Keratinocyte (primary cell): Measurements from ENCODE around the gene GDF9. TPM values are rescaled to one million over a fixed set of nuclear protein-coding genes. Genes with fewer than 3 reads are reported as not detected.
A peak's percentile ranks its signal among the peaks of the same experiment; 100 is the strongest.

Experiments
- DNase-seq: peaks from one replicate; pipeline ENCODE4 v3.0.0-alpha.2; 2011; ENCODE audit warnings: low read depth, missing footprints, low spot score
- FAIRE-seq: peaks from 2 replicates; lab custom pipeline; 2011; peaks lifted over from hg19 to GRCh38; lab: Jason Lieb, UNC
- H2AFZ ChIP-seq: 2 replicates; pipeline ENCODE4 v1.6.0; 2012; ENCODE audit warnings: low read length, control low read depth, inconsistent platforms; ENCODE audit not compliant: control insufficient read depth
- H3K27ac ChIP-seq: 2 replicates; pipeline ENCODE4 v1.5.1; 2011; ENCODE audit warnings: low read length; ENCODE audit not compliant: control insufficient read depth, insufficient read depth
- H3K27me3 ChIP-seq: 3 replicates; pipeline ENCODE4 v1.6.0; 2011; ENCODE audit warnings: low read length; ENCODE audit not compliant: control insufficient read depth, insufficient read depth; ENCODE audit errors: extremely low read depth
- H3K36me3 ChIP-seq, 2 experiments: 2 replicates in 1 of 2; 3 replicates in 1 of 2; pipeline ENCODE4 v1.5.1; 2011; ENCODE audit warnings: low read length in 2 of 2, mild to moderate bottlenecking in 1 of 2; ENCODE audit not compliant: control insufficient read depth in 2 of 2, insufficient read depth in 2 of 2; ENCODE audit errors: extremely low read depth in 1 of 2
- H3K4me1 ChIP-seq: 3 replicates; pipeline ENCODE4 v1.5.1; 2011; ENCODE audit warnings: low read length; ENCODE audit not compliant: control insufficient read depth, insufficient read depth; ENCODE audit errors: extremely low read depth
- H3K4me2 ChIP-seq: 3 replicates; pipeline ENCODE4 v1.6.0; 2011; ENCODE audit warnings: low read depth, low read length; ENCODE audit not compliant: control insufficient read depth, insufficient read depth; ENCODE audit errors: extremely low read depth
- H3K4me3 ChIP-seq, 3 experiments: fragments of 200-600 bp in 1 of 3; sonication (generic) in 1 of 3; 2 replicates in 2 of 3; 3 replicates in 1 of 3; pipeline ENCODE4 v1.5.1; 2011 to 2016; ENCODE audit warnings: low read length in 3 of 3, mild to moderate bottlenecking in 3 of 3, control low read depth in 2 of 3, inconsistent platforms in 1 of 3, low read depth in 1 of 3, mixed read lengths in 1 of 3, mixed run types in 1 of 3, moderate library complexity in 1 of 3; ENCODE audit not compliant: control insufficient read depth in 2 of 3, insufficient read depth in 2 of 3; ENCODE audit errors: extremely low read depth in 1 of 3
- H3K79me2 ChIP-seq: 2 replicates; pipeline ENCODE4 v1.6.0; 2012; ENCODE audit warnings: low read length; ENCODE audit not compliant: control insufficient read depth, insufficient read depth
- H3K9ac ChIP-seq: 3 replicates; pipeline ENCODE4 v1.6.0; 2011; ENCODE audit warnings: low read length; ENCODE audit not compliant: control insufficient read depth, insufficient read depth; ENCODE audit errors: extremely low read depth
- H3K9me1 ChIP-seq: 3 replicates; pipeline ENCODE4 v1.6.0; 2011; ENCODE audit warnings: low read length; ENCODE audit not compliant: control insufficient read depth, insufficient read depth; ENCODE audit errors: extremely low read depth
- H3K9me3 ChIP-seq: 2 replicates; pipeline ENCODE4 v1.5.1; 2012; ENCODE audit warnings: low read depth, low read length; ENCODE audit not compliant: control insufficient read depth
- H4K20me1 ChIP-seq: 3 replicates; pipeline ENCODE4 v1.6.0; 2011; ENCODE audit warnings: low read length; ENCODE audit not compliant: control insufficient read depth, insufficient read depth; ENCODE audit errors: extremely low read depth
- EZH2 ChIP-seq: IDR thresholded peaks from one replicate; pipeline ENCODE4 v1.6.1; 2012; ENCODE audit warnings: inconsistent platforms, mild to moderate bottlenecking, low read length, moderate library complexity
- dilution Hi-C: fragments of 300-500 bp; cut with MboI; formaldehyde crosslinking; loops from one replicate; pipeline ENCODE4 v1.7.0; 2020; ENCODE audit warnings: low sequenced_read_pairs; ENCODE audit not compliant: extremely low pct_ligation_motif_present
- polyA plus RNA-seq, 5 experiments: library from polyadenylated mRNA; depleted of rRNA in 3 of 5; stranded (reverse) in 3 of 5; stranded (forward) in 1 of 5; unstranded in 1 of 5; fragments of >200 nt; gene quantifications; 1 replicate in 1 of 5; 2 replicates in 3 of 5; 3 replicates in 1 of 5; pipeline versions ENCODE4 v1.2.1 to v1.2.3, GENCODE V29; 2011 to 2012; ENCODE audit warnings: missing spikeins in 2 of 5, low read depth in 1 of 5, low replicate concordance in 1 of 5
- TF ChIP-seq, protein P1 (sequence below), 3 experiments: IDR thresholded peaks in 1 of 3; conservative IDR thresholded peaks in 1 of 3; optimal IDR thresholded peaks in 1 of 3; 2 replicates in 2 of 3; 3 replicates in 1 of 3; pipeline versions ENCODE3 to v1.5.1; 2011; ENCODE audit warnings: low read length in 3 of 3, mild to moderate bottlenecking in 3 of 3, moderate library complexity in 2 of 3, control low read depth in 1 of 3, inconsistent platforms in 1 of 3; ENCODE audit not compliant: insufficient read depth in 2 of 3; ENCODE audit errors: extremely low read depth in 1 of 3

Gene GDF9
- polyA plus RNA-seq, 1 donor (not counting 4 experiments of a cell fraction or from before 2014, with no cell fraction given): 0.21 TPM

GRCh38 chr5:132814503-132815294 is 51.6 kb downstream of the GDF9 start:
- H3K4me3 ChIP-seq: no peak overlapping the region
- no peaks in the 10 kb centered on the region for H3K36me3 ChIP-seq
- H3K9ac ChIP-seq: no peak overlapping the region
- dilution Hi-C loops: no loop called here
- no peaks in the 10 kb centered on the region for H3K9me1 ChIP-seq
- H3K4me2 ChIP-seq: no peak overlapping the region
- H3K9me3 ChIP-seq: no peaks in the 10 kb centered on the region
- no peaks in the 10 kb centered on the region for H4K20me1 ChIP-seq
- no peaks in the 10 kb centered on the region for H3K79me2 ChIP-seq
- FAIRE-seq (no peak), DNase-seq (no peak)
- no peaks in the 10 kb centered on the region for H3K4me1 ChIP-seq
- peaks cover 39% of the 10 kb centered on the region for H3K27me3 ChIP-seq
- no peak for TF ChIP-seq EZH2
- TF ChIP-seq, protein P1, sequence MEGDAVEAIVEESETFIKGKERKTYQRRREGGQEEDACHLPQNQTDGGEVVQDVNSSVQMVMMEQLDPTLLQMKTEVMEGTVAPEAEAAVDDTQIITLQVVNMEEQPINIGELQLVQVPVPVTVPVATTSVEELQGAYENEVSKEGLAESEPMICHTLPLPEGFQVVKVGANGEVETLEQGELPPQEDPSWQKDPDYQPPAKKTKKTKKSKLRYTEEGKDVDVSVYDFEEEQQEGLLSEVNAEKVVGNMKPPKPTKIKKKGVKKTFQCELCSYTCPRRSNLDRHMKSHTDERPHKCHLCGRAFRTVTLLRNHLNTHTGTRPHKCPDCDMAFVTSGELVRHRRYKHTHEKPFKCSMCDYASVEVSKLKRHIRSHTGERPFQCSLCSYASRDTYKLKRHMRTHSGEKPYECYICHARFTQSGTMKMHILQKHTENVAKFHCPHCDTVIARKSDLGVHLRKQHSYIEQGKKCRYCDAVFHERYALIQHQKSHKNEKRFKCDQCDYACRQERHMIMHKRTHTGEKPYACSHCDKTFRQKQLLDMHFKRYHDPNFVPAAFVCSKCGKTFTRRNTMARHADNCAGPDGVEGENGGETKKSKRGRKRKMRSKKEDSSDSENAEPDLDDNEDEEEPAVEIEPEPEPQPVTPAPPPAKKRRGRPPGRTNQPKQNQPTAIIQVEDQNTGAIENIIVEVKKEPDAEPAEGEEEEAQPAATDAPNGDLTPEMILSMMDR (optimal IDR thresholded peaks at IDR 0.05 in 1 of 3, IDR thresholded peaks at IDR 0.05 in 1 of 3, conservative IDR thresholded peaks at IDR 0.05 in 1 of 3; ENCODE audit: extremely low read depth in 1 of 3, insufficient read depth in 2 of 3, low read length in 3 of 3): no peak
- H3K27ac ChIP-seq: no peak overlapping the region
- H2AFZ ChIP-seq: no peak overlapping the region

GRCh38 chr5:132813599-132814502 is 52.4 kb downstream of the GDF9 start:
- no peaks in the 10 kb centered on the region for H4K20me1 ChIP-seq
- H3K27me3 ChIP-seq: peaks cover 30% of the 10 kb centered on the region
- no peak for DNase-seq
- peak; percentile 95 for TF ChIP-seq EZH2
- TF ChIP-seq, protein P1 (optimal IDR thresholded peaks at IDR 0.05 in 1 of 3, IDR thresholded peaks at IDR 0.05 in 1 of 3, conservative IDR thresholded peaks at IDR 0.05 in 1 of 3; ENCODE audit: extremely low read depth in 1 of 3, insufficient read depth in 2 of 3, low read length in 3 of 3): no peak
- no peak for FAIRE-seq
- H3K27ac ChIP-seq: no peak overlapping the region
- dilution Hi-C loops: no loop called here
- no peaks in the 10 kb centered on the region for H3K9me1 ChIP-seq
- H3K9ac ChIP-seq: no peak overlapping the region
- no peaks in the 10 kb centered on the region for H3K36me3 ChIP-seq
- H3K9me3 ChIP-seq: no peaks in the 10 kb centered on the region
- no peaks in the 10 kb centered on the region for H3K4me1 ChIP-seq
- H2AFZ ChIP-seq: peak overlapping the region; percentile 44
- H3K4me2 ChIP-seq: peak overlapping the region; percentile 64
- no peaks in the 10 kb centered on the region for H3K79me2 ChIP-seq
- H3K4me3 ChIP-seq: peak overlapping the region in 2 of 3 experiments; percentile 3 to 17
